HG03097 (cell line): Measurements from ENCODE around the gene DPYD.

Experiments
- ATAC-seq: cut with Tn5 transposase; IDR thresholded peaks from one replicate; pipeline ENCODE4 v1.9.1; 2021; ENCODE audit not compliant: unreplicated experiment, low FRiP score

Gene DPYD

GRCh38 chr1:97174039-97174704 lies 746.7 kb downstream of the DPYD start:
- no peak for ATAC-seq

GRCh38 chr1:97170300-97170699 lies 750.5 kb downstream of the DPYD start:
- ATAC-seq, result no peak

- no peak for ATAC-seq
Observed at GRCh38 chr1:97168056-97168455, 752.8 kb downstream of the DPYD start.

- no peak for ATAC-seq
Observed at GRCh38 chr1:97167246-97167645, 753.6 kb downstream of the DPYD start.

- no peak for ATAC-seq
Observed at GRCh38 chr1:97166626-97167025, 754.2 kb downstream of the DPYD start.

GRCh38 chr1:97164276-97164639 lies 756.6 kb downstream of the DPYD start:
- peak; percentile 41 for ATAC-seq

GRCh38 chr1:97163591-97164275 lies 757.1 kb downstream of the DPYD start:
- peak; percentile 71 for ATAC-seq

GRCh38 chr1:97160818-97161217 lies 760.0 kb downstream of the DPYD start:
- no peak for ATAC-seq

GRCh38 chr1:97159342-97159741 lies 761.5 kb downstream of the DPYD start:
- ATAC-seq, result no peak

- ATAC-seq, result no peak
Observed at GRCh38 chr1:97158691-97159096, 762.1 kb downstream of the DPYD start.

GRCh38 chr1:97157991-97158390 lies 762.8 kb downstream of the DPYD start:
- ATAC-seq, result no peak

- ATAC-seq, result no peak
Observed at GRCh38 chr1:97151651-97152050, 769.2 kb downstream of the DPYD start.

GRCh38 chr1:97145321-97145956 lies 775.4 kb downstream of the DPYD start:
- no peak for ATAC-seq

GRCh38 chr1:97144527-97144926 lies 776.3 kb downstream of the DPYD start:
- ATAC-seq, result no peak

GRCh38 chr1:97143236-97143882 lies 777.5 kb downstream of the DPYD start:
- no peak for ATAC-seq

- ATAC-seq, result no peak
Observed at GRCh38 chr1:97140611-97141010, 780.2 kb downstream of the DPYD start.

- ATAC-seq, result no peak
Observed at GRCh38 chr1:97139512-97139911, 781.3 kb downstream of the DPYD start.

GRCh38 chr1:97138515-97139032 lies 782.3 kb downstream of the DPYD start:
- no peak for ATAC-seq

- peak; percentile 99 for ATAC-seq
Observed at GRCh38 chr1:97137862-97138514, 782.8 kb downstream of the DPYD start.

- ATAC-seq, result no peak
Observed at GRCh38 chr1:97136996-97137395, 783.8 kb downstream of the DPYD start.

- ATAC-seq, result no peak
Observed at GRCh38 chr1:97135972-97136371, 784.9 kb downstream of the DPYD start.
